Fibroblast of gingiva (primary cell): Measurements from ENCODE around the gene PCDHGA7.
A peak's percentile ranks its signal among the peaks of the same experiment; 100 is the strongest.
"Not testable (repeated sequence)": the region's sequence is repeated elsewhere in the genome, so short reads cannot be mapped to it uniquely, and the experiment has no call there.

Experiments used
- DNase-seq: peaks from one replicate; pipeline ENCODE4 v3.0.0-alpha.2; 2011; ENCODE audit warnings: low read depth

Gene PCDHGA7

DNA sequence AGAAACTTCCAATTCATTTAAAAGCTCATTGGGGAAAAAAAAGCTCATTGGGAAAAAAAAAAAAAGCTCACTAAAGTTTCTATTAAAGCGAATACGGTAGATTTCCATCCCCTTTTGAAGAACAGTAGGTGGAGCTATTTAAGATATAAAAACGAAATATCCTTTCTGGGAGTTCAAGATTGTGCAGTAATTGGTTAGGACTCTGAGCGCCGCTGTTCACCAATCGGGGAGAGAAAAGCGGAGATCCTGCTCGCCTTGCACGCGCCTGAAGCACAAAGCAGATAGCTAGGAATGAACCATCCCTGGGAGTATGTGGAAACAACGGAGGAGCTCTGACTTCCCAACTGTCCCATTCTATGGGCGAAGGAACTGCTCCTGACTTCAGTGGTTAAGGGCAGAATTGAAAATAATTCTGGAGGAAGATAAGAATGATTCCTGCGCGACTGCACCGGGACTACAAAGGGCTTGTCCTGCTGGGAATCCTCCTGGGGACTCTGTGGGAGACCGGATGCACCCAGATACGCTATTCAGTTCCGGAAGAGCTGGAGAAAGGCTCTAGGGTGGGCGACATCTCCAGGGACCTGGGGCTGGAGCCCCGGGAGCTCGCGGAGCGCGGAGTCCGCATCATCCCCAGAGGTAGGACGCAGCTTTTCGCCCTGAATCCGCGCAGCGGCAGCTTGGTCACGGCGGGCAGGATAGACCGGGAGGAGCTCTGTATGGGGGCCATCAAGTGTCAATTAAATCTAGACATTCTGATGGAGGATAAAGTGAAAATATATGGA is 48.0 kb downstream of the PCDHGA7 start, which contains the start of gene PCDHGA12:
PCDHGA12 (plus strand) TSS at position 176 of the 782 bp plus-strand sequence; CDS start at position 429, 253 bp downstream.
- DNase-seq: peak; percentile 87

DNA sequence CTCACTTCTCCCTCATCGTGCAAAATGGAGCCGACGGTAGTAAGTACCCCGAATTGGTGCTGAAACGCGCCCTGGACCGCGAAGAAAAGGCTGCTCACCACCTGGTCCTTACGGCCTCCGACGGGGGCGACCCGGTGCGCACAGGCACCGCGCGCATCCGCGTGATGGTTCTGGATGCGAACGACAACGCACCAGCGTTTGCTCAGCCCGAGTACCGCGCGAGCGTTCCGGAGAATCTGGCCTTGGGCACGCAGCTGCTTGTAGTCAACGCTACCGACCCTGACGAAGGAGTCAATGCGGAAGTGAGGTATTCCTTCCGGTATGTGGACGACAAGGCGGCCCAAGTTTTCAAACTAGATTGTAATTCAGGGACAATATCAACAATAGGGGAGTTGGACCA is 48.7 kb downstream of the PCDHGA7 start:
- no peak for DNase-seq

DNA sequence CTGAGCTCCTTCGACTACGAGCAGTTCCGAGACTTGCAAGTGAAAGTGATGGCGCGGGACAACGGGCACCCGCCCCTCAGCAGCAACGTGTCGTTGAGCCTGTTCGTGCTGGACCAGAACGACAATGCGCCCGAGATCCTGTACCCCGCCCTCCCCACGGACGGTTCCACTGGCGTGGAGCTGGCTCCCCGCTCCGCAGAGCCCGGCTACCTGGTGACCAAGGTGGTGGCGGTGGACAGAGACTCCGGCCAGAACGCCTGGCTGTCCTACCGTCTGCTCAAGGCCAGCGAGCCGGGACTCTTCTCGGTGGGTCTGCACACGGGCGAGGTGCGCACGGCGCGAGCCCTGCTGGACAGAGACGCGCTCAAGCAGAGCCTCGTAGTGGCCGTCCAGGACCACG is 49.8 kb downstream of the PCDHGA7 start:
- not testable (repeated sequence) for DNase-seq

DNA sequence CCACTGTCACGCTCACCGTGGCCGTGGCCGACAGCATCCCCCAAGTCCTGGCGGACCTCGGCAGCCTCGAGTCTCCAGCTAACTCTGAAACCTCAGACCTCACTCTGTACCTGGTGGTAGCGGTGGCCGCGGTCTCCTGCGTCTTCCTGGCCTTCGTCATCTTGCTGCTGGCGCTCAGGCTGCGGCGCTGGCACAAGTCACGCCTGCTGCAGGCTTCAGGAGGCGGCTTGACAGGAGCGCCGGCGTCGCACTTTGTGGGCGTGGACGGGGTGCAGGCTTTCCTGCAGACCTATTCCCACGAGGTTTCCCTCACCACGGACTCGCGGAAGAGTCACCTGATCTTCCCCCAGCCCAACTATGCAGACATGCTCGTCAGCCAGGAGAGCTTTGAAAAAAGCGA is 50.2 kb downstream of the PCDHGA7 start:
- DNase-seq: not testable (repeated sequence)

DNA sequence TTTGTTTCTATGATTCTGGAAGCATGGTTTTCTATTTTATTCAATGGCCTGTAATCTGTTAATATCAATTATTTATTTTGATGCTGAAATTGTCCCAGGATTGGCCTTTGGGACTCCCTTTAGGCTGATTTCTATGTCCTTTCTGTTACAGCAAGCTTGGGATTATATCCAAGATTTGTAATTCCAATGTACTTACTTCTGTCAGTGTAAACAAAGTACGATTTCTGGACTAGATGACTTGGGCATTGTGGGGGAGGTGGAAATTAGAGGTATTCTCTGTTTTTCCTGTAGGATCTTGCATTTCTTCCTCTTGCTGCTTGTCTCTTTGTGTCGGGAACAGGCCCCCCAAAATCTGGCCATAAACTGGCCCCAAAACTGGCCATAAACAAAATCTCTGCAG is 51.5 kb downstream of the PCDHGA7 start:
- no peak for DNase-seq
